D721Med (cell line): Measurements from ENCODE around the gene MED25.

Source experiments
- DNase-seq: peaks from one replicate; pipeline ENCODE4 v3.0.0; 2011; ENCODE audit warnings: low spot score; ENCODE audit not compliant: insufficient read length
- FAIRE-seq: peaks from 2 replicates; lab custom pipeline; 2011; peaks lifted over from hg19 to GRCh38; lab: Jason Lieb, UNC
- CTCF ChIP-seq: IDR thresholded peaks from 2 replicates; pipeline ENCODE4 v1.5.1; 2012; ENCODE audit warnings: mild to moderate bottlenecking, control low read depth; ENCODE audit not compliant: insufficient read depth; ENCODE audit errors: missing control alignments

The MED25 gene

GRCh38 chr19:49787746-49788145 is 30.3 kb upstream of the MED25 start:
- TF ChIP-seq CTCF, result no peak
- DNase-seq (no peak), FAIRE-seq (no peak)

GRCh38 chr19:49788857-49789256 is 29.2 kb upstream of the MED25 start:
- no peak for TF ChIP-seq CTCF
- FAIRE-seq, result no peak
- DNase-seq, result no peak

DNA sequence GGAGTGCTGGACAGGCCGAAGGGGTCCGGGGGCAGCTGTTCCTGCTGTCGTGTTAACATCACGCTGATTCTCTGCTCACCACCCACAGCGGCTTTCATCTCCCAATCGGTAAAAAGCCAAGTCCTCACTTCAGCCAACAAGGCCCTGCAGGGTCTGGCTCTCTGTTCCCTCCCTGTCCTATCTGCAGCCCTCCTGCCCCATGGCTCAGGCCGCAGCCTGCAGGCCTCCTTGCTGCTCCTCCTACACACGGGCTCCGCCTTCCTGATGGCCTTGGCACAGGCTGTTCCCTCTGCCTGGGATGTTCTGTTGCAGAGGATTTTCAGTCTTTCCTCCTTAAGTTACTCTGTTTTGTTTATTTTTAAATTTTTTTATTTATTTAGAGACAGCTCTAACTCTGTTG is 27.2 kb upstream of the MED25 start:
- DNase-seq, result no peak
- no peak for FAIRE-seq
- TF ChIP-seq CTCF, result no peak

GRCh38 chr19:49791776-49792445 is 26.2 kb upstream of the MED25 start:
- TF ChIP-seq CTCF, result no peak
- FAIRE-seq (no peak), DNase-seq (no peak)

DNA sequence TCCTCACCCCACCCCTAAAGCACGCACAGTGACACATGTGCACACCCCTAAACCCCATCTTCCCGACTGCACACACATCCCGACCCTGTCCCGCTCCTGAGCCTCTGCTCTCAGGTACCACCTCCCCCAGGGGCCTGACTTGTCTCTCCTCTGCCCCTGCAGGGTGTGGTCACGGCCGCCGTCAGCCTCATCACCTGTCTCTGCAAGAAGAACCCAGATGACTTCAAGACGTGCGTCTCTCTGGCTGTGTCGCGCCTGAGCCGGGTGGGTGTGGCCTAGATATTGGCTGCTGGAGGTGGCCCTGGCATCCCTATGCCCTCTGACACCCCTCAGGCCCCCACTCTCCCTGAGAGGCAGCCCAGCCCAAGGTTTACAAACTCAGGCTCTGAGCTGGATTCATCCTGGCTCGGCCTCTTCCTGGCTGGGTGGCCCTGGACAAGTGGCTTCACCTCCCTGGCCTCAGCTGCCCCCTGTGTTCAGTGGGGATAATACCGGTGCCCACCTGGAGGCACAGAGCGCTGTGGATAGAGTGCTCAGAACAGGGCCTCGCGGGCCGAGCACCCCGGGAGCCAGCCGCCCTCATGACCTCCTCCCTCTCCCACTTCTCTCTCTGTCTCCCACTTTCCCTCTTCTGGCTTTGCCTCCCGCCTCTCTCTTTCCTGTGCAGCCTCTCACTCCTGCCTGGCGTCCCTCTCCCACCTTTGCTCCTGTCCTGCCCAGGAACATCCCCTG is 25.1 kb upstream of the MED25 start:
- FAIRE-seq, result no peak
- TF ChIP-seq CTCF, result no peak

GRCh38 chr19:49793561-49793840 is 24.6 kb upstream of the MED25 start:
- TF ChIP-seq CTCF, result no peak
- FAIRE-seq, result no peak
- DNase-seq, result no peak

More for the DNA sequence above, 25.1 kb upstream of the MED25 start:
- DNase-seq, result no peak

GRCh38 chr19:49795615-49796014 is 22.5 kb upstream of the MED25 start:
- TF ChIP-seq CTCF, result no peak
- DNase-seq (no peak), FAIRE-seq (no peak)
